ENCODE measurements around the gene CHMP2B.
A peak's percentile ranks its signal among the peaks of the same experiment; 100 is the strongest.

CHMP2B gene, protein sequence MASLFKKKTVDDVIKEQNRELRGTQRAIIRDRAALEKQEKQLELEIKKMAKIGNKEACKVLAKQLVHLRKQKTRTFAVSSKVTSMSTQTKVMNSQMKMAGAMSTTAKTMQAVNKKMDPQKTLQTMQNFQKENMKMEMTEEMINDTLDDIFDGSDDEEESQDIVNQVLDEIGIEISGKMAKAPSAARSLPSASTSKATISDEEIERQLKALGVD

GRCh38 chr3:87227104-87227834 lies at the start of gene CHMP2B:
TSS of gene CHMP2B (plus strand) at chr3:87227309. CDS start at chr3:87227523, 214 bp downstream.
- Histone ChIP-seq H3K36me3 (replicated peaks) (no peaks in the 10 kb centered on the region; the same call in 1 of the 2 replicates), H3K27me3 (ENCODE audit: low read depth) (no peaks in the 10 kb centered on the region), H3K4me3 (peak within 1 kb of the TSS; percentile 90), H3K9me3 (no peaks in the 10 kb centered on the region), H3K4me1 (peaks cover 7% of the 10 kb centered on the region)
- peak; percentile 86 to 93 for DNase-seq (ENCODE audit: low spot score in 2 of 2)
- in situ Hi-C loops (cut with MboI; ENCODE audit: low sequenced_read_pairs), result no loop called here

GRCh38 chr3:87179642-87180041 lies 47.5 kb upstream of the CHMP2B start:
- in situ Hi-C loops (cut with MboI; ENCODE audit: low sequenced_read_pairs), result no loop called here

GRCh38 chr3:87181551-87181950 lies 45.6 kb upstream of the CHMP2B start:
- Histone ChIP-seq H3K36me3 (replicated peaks) (no peaks in the 10 kb centered on the region), H3K4me1 (no peaks in the 10 kb centered on the region), H3K9me3 (no peaks in the 10 kb centered on the region), H3K27me3 (ENCODE audit: low read depth) (no peaks in the 10 kb centered on the region), H3K4me3 (no peak overlapping the region)
- DNase-seq (ENCODE audit: low spot score in 2 of 2), result no peak
- in situ Hi-C loops (cut with MboI; ENCODE audit: low sequenced_read_pairs), result no loop called here

More at GRCh38 chr3:87179642-87180041, 47.5 kb upstream of the CHMP2B start:
- Histone ChIP-seq H3K27me3 (ENCODE audit: low read depth) (no peaks in the 10 kb centered on the region), H3K4me1 (no peaks in the 10 kb centered on the region), H3K4me3 (no peak overlapping the region), H3K36me3 (replicated peaks) (no peaks in the 10 kb centered on the region), H3K9me3 (no peaks in the 10 kb centered on the region)
- DNase-seq (ENCODE audit: low spot score in 2 of 2), result no peak

- no peak overlapping the region for H3K4me3 ChIP-seq
- in situ Hi-C loops (cut with MboI; ENCODE audit: low sequenced_read_pairs), result no loop called here
- H3K36me3 ChIP-seq (replicated peaks), result no peaks in the 10 kb centered on the region
- no peak for DNase-seq (ENCODE audit: low spot score in 2 of 2)
- H3K27me3 ChIP-seq (ENCODE audit: low read depth), result no peaks in the 10 kb centered on the region
- no peaks in the 10 kb centered on the region for H3K4me1 ChIP-seq
- no peaks in the 10 kb centered on the region for H3K9me3 ChIP-seq
These were observed 45.1 kb upstream of the CHMP2B start for GRCh38 chr3:87182023-87182422.

GRCh38 chr3:87186608-87187159 lies 40.4 kb upstream of the CHMP2B start:
- DNase-seq (ENCODE audit: low spot score in 2 of 2), result no peak
- no peaks in the 10 kb centered on the region for H3K27me3 ChIP-seq (ENCODE audit: low read depth)
- no peaks in the 10 kb centered on the region for H3K36me3 ChIP-seq (replicated peaks)
- no peak overlapping the region for H3K4me3 ChIP-seq
- no peaks in the 10 kb centered on the region for H3K9me3 ChIP-seq
- in situ Hi-C loops (cut with MboI; ENCODE audit: low sequenced_read_pairs), result no loop called here
- H3K4me1 ChIP-seq, result no peaks in the 10 kb centered on the region

DNA sequence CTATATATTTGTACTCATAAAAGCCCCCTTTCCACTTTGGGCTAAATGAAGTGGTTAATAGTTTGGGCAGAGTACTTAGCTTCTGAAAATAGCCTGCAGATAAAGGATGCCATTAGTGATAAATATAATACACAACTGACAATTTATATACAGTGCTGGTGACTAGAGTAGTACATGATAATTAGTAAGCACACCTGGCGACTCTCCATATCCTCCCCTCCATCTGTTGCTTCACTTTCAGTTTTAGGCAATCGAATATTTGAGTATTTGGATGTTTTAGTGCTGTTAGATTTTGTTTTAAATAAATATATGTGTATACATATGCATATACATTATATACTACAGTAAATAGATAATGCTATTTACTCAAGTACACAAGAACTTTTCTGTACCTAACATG lies 35.9 kb upstream of the CHMP2B start:
- no peaks in the 10 kb centered on the region for H3K4me1 ChIP-seq
- no peaks in the 10 kb centered on the region; the same call in none of the 2 replicates for H3K9me3 ChIP-seq
- DNase-seq (ENCODE audit: low spot score in 2 of 2), result no peak
- no peak overlapping the region for H3K4me3 ChIP-seq
- in situ Hi-C loops (cut with MboI; ENCODE audit: low sequenced_read_pairs), result no loop called here
- H3K27me3 ChIP-seq (ENCODE audit: low read depth), result no peaks in the 10 kb centered on the region
- H3K36me3 ChIP-seq (replicated peaks), result no peaks in the 10 kb centered on the region

GRCh38 chr3:87191641-87192040 lies 35.5 kb upstream of the CHMP2B start:
- DNase-seq (ENCODE audit: low spot score in 2 of 2), result no peak
- Histone ChIP-seq H3K4me1 (no peaks in the 10 kb centered on the region), H3K27me3 (ENCODE audit: low read depth) (no peaks in the 10 kb centered on the region), H3K36me3 (replicated peaks) (no peaks in the 10 kb centered on the region), H3K9me3 (no peaks in the 10 kb centered on the region; the same call in none of the 2 replicates), H3K4me3 (no peak overlapping the region)
- in situ Hi-C loops (cut with MboI; ENCODE audit: low sequenced_read_pairs), result no loop called here

DNA sequence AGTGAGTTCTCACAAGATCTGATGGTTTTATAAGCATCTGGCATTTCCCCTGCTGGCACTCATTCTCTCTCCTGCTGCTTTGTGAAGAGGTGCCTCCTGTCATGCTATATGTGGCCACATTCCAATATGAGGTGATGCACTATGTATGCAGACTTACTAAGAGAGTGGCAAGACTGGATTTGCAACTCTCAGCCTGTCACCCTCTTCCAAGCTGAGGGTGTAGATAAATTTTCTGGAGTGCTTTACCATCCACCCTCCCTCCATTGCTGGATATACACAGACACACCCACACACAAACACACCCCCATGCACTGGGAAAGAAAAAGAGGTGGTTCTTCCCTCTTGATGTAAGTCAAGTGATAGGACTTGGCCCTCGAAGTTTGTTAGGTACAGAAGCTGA lies 30.2 kb upstream of the CHMP2B start:
- no peak overlapping the region for H3K4me3 ChIP-seq
- no peaks in the 10 kb centered on the region; the same call in none of the 2 replicates for H3K9me3 ChIP-seq
- in situ Hi-C loops (cut with MboI; ENCODE audit: low sequenced_read_pairs), result no loop called here
- no peaks in the 10 kb centered on the region for H3K36me3 ChIP-seq (replicated peaks)
- H3K27me3 ChIP-seq (ENCODE audit: low read depth), result no peaks in the 10 kb centered on the region
- DNase-seq (ENCODE audit: low spot score in 2 of 2), result no peak
- H3K4me1 ChIP-seq, result peaks cover 19% of the 10 kb centered on the region

DNA sequence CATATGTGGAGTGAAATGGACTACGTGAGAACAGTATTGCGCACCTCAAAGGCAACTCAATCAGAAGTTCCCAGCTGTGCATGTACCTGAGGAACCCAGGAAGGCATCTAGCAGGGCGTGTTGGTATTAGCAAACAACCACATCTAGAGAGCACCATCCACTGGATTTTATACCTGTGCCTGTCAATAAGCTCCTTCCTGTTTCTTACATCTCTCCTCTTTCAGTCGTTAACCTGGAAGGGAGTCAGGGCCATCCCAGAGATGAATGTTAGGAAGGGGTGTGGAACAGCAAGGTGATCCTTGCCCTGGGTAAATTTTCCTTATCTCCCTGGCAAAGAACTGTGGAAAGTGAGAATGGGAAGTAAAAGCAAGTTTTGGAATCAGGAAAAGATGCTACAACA lies 29.6 kb upstream of the CHMP2B start:
- no peak overlapping the region for H3K4me3 ChIP-seq
- H3K27me3 ChIP-seq (ENCODE audit: low read depth), result no peaks in the 10 kb centered on the region
- in situ Hi-C loops (cut with MboI; ENCODE audit: low sequenced_read_pairs), result no loop called here
- DNase-seq (ENCODE audit: low spot score in 2 of 2), result no peak
- H3K36me3 ChIP-seq (replicated peaks), result no peaks in the 10 kb centered on the region
- peaks cover 19% of the 10 kb centered on the region for H3K4me1 ChIP-seq
- H3K9me3 ChIP-seq, result no peaks in the 10 kb centered on the region; the same call in none of the 2 replicates

DNA sequence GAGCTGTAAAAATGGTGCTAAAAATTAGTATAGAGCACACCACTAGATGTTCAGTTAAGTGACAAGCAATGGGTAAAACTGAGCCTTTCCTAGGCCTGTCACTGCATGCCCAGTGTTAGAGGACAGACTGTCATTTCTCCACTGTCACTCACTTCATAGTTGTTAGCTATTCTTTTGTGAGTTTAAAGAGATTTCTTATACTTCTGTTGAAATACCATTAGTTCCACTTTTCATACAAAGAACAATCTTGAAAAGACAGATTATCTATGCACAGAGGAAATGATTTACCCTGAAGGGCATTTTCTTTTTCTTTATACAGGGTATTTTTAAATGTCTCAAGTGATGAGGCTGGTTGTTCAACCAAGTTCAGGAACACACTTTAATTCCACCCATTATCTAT lies 28.3 kb upstream of the CHMP2B start:
- Histone ChIP-seq H3K4me1 (peaks cover 19% of the 10 kb centered on the region), H3K9me3 (no peaks in the 10 kb centered on the region; the same call in none of the 2 replicates), H3K4me3 (no peak overlapping the region), H3K36me3 (replicated peaks) (no peaks in the 10 kb centered on the region), H3K27me3 (ENCODE audit: low read depth) (no peaks in the 10 kb centered on the region)
- in situ Hi-C loops (cut with MboI; ENCODE audit: low sequenced_read_pairs), result no loop called here
- peak; percentile 30 to 78 for DNase-seq (ENCODE audit: low spot score in 2 of 2)

GRCh38 chr3:87199628-87200027 lies 27.5 kb upstream of the CHMP2B start:
- no peaks in the 10 kb centered on the region; the same call in 1 of the 2 replicates for H3K9me3 ChIP-seq
- H3K27me3 ChIP-seq (ENCODE audit: low read depth), result no peaks in the 10 kb centered on the region
- DNase-seq (ENCODE audit: low spot score in 2 of 2), result no peak
- peaks cover 23% of the 10 kb centered on the region for H3K4me1 ChIP-seq
- H3K4me3 ChIP-seq, result no peak overlapping the region
- in situ Hi-C loops (cut with MboI; ENCODE audit: low sequenced_read_pairs), result no loop called here
- no peaks in the 10 kb centered on the region for H3K36me3 ChIP-seq (replicated peaks)

- Histone ChIP-seq H3K4me3 (no peak overlapping the region), H3K36me3 (replicated peaks) (no peaks in the 10 kb centered on the region), H3K9me3 (no peaks in the 10 kb centered on the region; the same call in 1 of the 2 replicates), H3K4me1 (peaks cover 23% of the 10 kb centered on the region), H3K27me3 (ENCODE audit: low read depth) (no peaks in the 10 kb centered on the region)
- in situ Hi-C loops (cut with MboI; ENCODE audit: low sequenced_read_pairs), result no loop called here
- no peak for DNase-seq (ENCODE audit: low spot score in 2 of 2)
These were observed 27.0 kb upstream of the CHMP2B start for GRCh38 chr3:87200060-87200647.

DNA sequence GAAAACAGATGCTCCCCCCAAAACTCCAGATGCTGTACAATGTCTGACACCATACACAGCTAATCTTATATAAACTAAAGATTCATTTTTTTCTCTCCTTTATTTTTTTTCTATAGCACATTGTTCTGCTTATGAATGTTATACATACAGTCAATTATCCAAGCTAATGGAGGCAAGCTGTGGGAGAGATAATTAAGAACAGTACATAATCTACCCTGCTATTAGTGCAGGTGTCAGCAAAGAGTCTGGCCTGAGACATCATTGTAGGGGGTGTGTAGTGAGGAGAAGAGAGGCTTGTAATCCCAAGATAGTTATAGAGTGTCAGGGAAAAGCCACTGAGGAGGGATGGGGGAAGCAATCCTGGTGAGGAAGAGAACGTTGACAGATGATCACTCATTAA lies 25.4 kb upstream of the CHMP2B start:
- no peak for DNase-seq (ENCODE audit: low spot score in 2 of 2)
- Histone ChIP-seq H3K27me3 (ENCODE audit: low read depth) (no peaks in the 10 kb centered on the region), H3K9me3 (no peaks in the 10 kb centered on the region), H3K36me3 (replicated peaks) (no peaks in the 10 kb centered on the region), H3K4me3 (no peak overlapping the region), H3K4me1 (peaks cover 32% of the 10 kb centered on the region)
- in situ Hi-C loops (cut with MboI; ENCODE audit: low sequenced_read_pairs), result no loop called here

DNA sequence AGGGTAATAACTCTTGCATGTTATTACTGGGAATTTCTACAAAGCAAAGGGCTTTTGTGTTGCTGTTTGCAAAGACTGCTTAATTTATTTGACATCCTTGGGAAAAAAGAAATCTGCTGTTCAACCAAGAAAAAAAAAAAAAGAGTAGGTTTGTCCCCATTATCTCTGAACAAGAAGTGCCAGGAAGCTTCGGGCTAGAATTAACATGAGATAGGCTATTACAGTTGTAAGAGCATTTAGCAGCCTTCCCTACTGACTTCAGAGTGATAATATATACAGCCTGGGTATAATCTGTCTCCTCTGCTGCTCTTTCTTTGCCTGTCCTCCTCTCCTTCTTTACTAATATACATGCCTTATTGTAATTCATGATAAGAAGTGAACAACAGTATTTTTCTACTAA lies 23.3 kb upstream of the CHMP2B start:
- no peaks in the 10 kb centered on the region for H3K36me3 ChIP-seq (replicated peaks)
- in situ Hi-C loops (cut with MboI; ENCODE audit: low sequenced_read_pairs), result no loop called here
- H3K27me3 ChIP-seq (ENCODE audit: low read depth), result no peaks in the 10 kb centered on the region
- H3K4me1 ChIP-seq, result peaks cover 37% of the 10 kb centered on the region
- peak in 1 of 2 experiments; percentile 45 for DNase-seq (ENCODE audit: low spot score in 2 of 2)
- no peak overlapping the region for H3K4me3 ChIP-seq
- H3K9me3 ChIP-seq, result no peaks in the 10 kb centered on the region
